Activated CD4-positive, alpha-beta memory T cell treated with anti-CD3 and anti-CD28 coated beads, Interleukin-2, amount 10 ng/mL, durations not matched to agents 7 days and 5 days (primary cell): Measurements from ENCODE around the gene PXDN. TPM values are rescaled to one million over a fixed set of nuclear protein-coding genes. Genes with fewer than 3 reads are reported as not detected.

Experiments
- CTCF ChIA-PET: fragments of 350-600 bp; sonication (Branson Sonifier 250); formaldehyde crosslinking; loops from one replicate; lab custom pipeline; 2021; ENCODE audit warnings: antibody characterized with exemption, inconsistent platforms; lab: Charles Lee
- POLR2A ChIA-PET: fragments of 350-600 bp; sonication (Branson Sonifier 250); formaldehyde crosslinking; loops from one replicate; lab custom pipeline; 2021; ENCODE audit warnings: antibody characterized with exemption; lab: Charles Lee
- DNase-seq: peaks from one replicate; pipeline ENCODE4 v3.0.0-alpha.2; 2020
- H3K27ac Mint-ChIP-seq: one replicate; pipeline ENCODE4 v1.8.0; 2021; ENCODE audit warnings: mild to moderate bottlenecking, mixed read lengths
- H3K27me3 Mint-ChIP-seq: one replicate; pipeline ENCODE4 v1.8.0; 2021; ENCODE audit warnings: mixed read lengths
- H3K36me3 Mint-ChIP-seq: one replicate; pipeline ENCODE4 v1.8.0; 2021; ENCODE audit warnings: low read depth, mixed read lengths
- H3K4me1 Mint-ChIP-seq: one replicate; pipeline ENCODE4 v1.8.0; 2021; ENCODE audit warnings: mixed read lengths
- H3K4me3 Mint-ChIP-seq: one replicate; pipeline ENCODE4 v1.8.0; 2021; ENCODE audit warnings: mild to moderate bottlenecking, mixed read lengths
- H3K9me3 Mint-ChIP-seq: one replicate; pipeline ENCODE4 v1.8.0; 2021; ENCODE audit warnings: mixed read lengths
- total RNA-seq, 2 experiments: library from RNA; stranded (reverse); gene quantifications; one replicate each; pipeline ENCODE4 v1.2.3, GENCODE V29; 2021

The PXDN gene
- total RNA-seq, 2 experiments from 2014 or later = not detected

DNA sequence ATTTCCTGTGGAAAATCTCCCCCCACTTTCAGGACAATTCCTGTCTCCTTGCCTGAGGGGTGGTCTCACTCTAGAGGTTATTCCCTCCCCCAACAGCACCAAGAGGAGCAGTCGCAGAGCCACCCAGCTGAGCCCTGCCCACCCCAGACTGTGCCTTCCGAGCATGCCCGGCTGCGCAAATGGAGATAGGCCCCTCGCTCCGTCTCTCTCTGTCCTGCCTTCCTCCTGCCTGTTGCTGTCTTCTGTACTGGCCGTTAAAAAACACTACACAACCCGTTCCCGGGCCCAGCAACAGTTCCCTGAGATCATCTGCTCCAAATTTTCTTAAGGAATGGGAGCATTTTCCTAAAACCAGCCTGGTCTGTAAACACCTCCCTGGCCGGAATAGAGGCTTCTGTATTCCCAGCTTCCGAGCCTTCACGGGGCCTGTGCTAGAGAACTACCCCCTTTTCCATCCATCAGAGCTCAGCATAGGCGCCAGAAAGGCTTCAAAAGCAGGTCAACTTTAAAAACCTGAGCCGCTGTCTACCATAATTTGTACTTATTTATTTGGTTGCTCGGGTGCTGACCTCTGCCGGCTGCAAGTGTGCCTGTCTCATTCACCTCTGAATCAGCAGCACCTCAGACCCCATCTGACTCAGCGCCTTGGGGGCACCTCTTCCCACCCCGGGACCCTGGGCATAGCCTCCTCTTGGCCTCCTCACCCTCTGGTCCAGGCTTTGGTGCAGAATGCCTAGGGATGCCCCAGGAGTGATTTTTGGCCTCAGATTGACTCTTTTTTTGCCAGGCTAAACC, 159.4 kb downstream of the PXDN start:
- Mint-ChIP-seq H3K27ac (no peak overlapping the region), H3K36me3 (no peaks in the 10 kb centered on the region), H3K4me3 (no peak overlapping the region), H3K9me3 (no peaks in the 10 kb centered on the region), H3K4me1 (no peaks in the 10 kb centered on the region), H3K27me3 (no peaks in the 10 kb centered on the region)
- ChIA-PET POLR2A (no interaction called here), CTCF (no interaction called here)
- no peak for DNase-seq

DNA sequence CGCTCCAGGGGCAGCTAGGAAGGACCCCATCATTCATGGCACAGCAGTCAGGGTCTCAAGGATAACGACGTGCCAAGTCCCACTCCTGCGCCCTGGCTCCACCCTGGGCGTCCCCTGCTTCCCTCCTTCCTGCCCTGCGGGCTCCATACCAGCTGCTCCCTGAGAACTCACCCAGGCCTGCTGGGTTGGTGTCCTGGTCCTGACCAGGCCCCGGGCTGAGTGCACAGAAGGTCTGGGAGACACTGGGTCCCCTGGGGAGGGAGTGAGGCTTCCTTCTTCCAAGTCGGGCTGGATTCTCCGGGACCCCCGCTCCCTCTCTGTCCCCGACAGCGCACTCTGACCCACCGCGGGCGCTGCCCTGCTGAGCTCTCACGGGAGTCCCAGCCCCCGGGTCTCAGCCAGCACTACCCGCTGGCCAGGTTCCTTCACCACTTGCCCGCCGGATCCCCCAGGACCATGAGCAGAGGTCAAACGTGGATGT, 160.2 kb downstream of the PXDN start:
- Mint-ChIP-seq H3K27me3 (no peaks in the 10 kb centered on the region), H3K36me3 (no peaks in the 10 kb centered on the region), H3K27ac (no peak overlapping the region), H3K4me1 (no peaks in the 10 kb centered on the region), H3K4me3 (no peak overlapping the region), H3K9me3 (no peaks in the 10 kb centered on the region)
- ChIA-PET POLR2A (no interaction called here), CTCF (no interaction called here)
- no peak for DNase-seq

DNA sequence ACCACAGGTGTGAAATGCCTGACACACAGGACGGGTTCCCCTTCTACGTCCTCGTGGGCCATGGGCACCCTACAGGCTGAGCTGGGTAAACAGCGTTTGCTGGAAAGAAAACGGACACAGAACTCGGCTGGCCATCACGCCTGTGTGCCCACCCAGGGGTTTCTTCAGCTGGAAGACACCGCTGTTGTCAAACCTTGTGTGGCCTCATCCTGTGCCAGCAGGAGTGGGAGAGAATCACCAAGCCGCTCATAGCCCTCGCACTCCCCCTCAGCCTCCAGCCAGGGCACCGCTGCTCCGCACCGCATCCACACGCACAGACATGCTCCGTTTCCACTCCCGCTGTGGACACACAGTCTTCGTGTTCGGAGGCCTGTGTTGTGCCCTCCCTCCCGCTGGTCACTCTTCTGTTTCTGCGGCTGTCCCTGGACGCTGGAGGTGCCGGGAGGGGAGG, 161.4 kb downstream of the PXDN start:
- ChIA-PET POLR2A (no interaction called here), CTCF (no interaction called here)
- Mint-ChIP-seq H3K4me1 (no peaks in the 10 kb centered on the region), H3K27me3 (no peaks in the 10 kb centered on the region), H3K4me3 (no peak overlapping the region), H3K27ac (no peak overlapping the region), H3K36me3 (no peaks in the 10 kb centered on the region), H3K9me3 (no peaks in the 10 kb centered on the region)
- no peak for DNase-seq

DNA sequence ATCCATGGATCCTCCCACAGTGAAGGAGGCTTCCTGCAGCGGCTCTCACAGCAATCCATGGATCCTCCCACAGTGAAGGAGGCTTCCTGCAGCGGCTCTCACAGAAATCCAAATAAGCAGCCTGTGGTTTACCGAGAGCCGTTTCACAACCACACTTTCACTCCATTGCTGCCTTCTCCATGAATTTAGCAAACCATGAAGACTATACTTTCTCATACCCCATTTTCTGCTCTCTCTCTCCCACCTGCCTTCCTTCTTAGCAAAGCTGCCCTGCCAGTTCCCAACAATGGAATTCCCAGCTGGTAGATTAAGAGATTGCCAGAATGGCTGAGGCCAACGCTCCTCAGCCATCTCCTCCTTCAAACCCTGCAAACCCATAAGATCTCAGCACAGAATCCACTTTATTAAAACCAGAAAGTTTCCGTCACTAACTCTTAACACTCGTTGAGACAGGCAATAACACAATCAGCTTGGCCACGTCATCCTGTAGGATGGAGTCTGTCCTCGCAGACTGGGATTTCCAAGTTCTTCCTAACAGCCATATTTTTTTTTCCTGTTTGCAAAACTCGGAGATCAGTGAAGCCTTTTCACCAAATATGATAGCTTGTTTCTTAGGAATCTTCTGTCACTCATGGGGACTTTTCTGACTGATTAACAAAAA, 162.2 kb downstream of the PXDN start:
- H3K4me3 Mint-ChIP-seq = no peak overlapping the region
- H3K4me1 Mint-ChIP-seq = no peaks in the 10 kb centered on the region
- CTCF ChIA-PET = no interaction called here
- DNase-seq = no peak
- H3K36me3 Mint-ChIP-seq = no peaks in the 10 kb centered on the region
- H3K27ac Mint-ChIP-seq = no peak overlapping the region
- H3K27me3 Mint-ChIP-seq = no peaks in the 10 kb centered on the region
- POLR2A ChIA-PET = no interaction called here
- H3K9me3 Mint-ChIP-seq = no peaks in the 10 kb centered on the region
